Measurements from ENCODE around the gene APC. TPM values are rescaled to one million over a fixed set of nuclear protein-coding genes. Genes with fewer than 3 reads are reported as not detected.
A peak's percentile ranks its signal among the peaks of the same experiment; 100 is the strongest.
"Not testable (repeated sequence)": the region's sequence is repeated elsewhere in the genome, so short reads cannot be mapped to it uniquely, and the experiment has no call there.

Gene APC
- total RNA-seq, 2 experiments from 2014 or later, result 18.7 to 19.0 TPM

DNA sequence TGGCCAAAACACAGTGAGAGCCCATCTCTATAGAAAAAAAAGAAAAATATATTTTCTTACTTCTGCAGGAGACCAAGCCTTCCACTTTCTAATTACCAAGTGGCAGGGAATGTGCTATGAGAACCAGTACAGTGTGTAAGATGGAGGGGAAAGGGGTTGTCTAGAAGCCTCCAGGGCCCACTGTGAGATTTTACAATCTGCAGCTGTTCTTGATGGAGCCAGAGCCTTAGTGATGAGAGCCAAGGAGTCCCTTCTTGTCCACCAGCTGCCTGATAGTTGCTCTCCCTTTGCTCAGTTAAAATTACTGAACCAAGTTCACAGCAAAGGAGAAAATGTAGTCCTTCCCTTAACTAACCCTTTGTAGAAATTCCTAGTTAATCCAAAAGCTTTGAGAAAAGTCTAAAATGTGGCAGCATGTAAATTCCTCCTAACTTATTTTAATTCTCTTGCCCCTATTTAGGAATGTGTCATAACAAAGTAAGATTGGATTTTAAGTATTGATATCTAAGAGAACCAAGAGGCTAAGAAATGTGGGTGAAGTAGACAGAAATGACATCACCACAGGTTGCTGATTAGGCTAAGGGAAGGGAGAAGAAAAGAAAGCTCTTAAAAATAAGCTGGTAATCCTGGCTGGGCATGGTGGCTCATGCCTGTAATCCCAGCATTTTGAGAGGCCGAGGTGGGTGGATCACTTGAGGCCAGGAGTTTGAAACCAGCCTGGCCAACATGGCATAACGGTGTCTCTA is 142.7 kb downstream of the APC start:
- ATAC-seq (no peak), DNase-seq (no peak)
- Mint-ChIP-seq H3K4me1 (ENCODE audit: low read depth) (peaks cover 31% of the 10 kb centered on the region), H3K9me3 (no peaks in the 10 kb centered on the region), H3K27ac (peak overlapping the region; percentile 70), H3K27me3 (no peaks in the 10 kb centered on the region), H3K36me3 (ENCODE audit: low read depth) (peaks cover 32% of the 10 kb centered on the region), H3K4me3 (no peak overlapping the region)
- POLR2A ChIA-PET, result interaction anchor here (0.7 to 1.3 kb wide), 4 partner anchors 10 to 45 kb away, joined by 3 to 6 read pairs (median 3); no protein-coding TSS in a partner anchor
- intact Hi-C loops (cut with micrococcal nuclease), result loop anchor here (10.0 kb wide), 1 partner anchor 84 kb away; no protein-coding TSS in a partner anchor
- CTCF ChIA-PET, result interaction anchor here (0.6 to 1.4 kb wide), 6 partner anchors 9 to 189 kb away, joined by 3 to 4 read pairs (median 3); no protein-coding TSS in a partner anchor
- no peak for TF ChIP-seq CTCF (IDR thresholded peaks at IDR 0.05)

DNA sequence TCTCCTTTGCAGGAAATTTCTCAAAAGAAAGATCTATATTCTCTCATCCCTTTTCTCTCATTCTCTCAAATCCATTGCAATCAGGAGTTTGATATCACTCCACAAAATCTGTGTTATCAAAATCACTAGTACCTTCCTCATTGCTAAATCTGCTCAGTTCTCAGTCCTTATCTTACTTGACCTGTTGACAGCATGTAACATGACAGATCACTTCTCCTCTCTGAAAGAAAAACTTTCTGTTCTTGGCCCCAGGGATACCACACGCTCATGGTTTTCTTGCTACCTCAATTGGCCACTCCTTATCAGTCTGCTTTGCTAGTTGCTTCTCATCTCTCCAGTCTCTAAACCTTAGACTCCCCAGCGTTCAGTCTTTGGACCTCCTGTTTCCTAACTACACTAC is 145.5 kb downstream of the APC start:
- ChIA-PET POLR2A (interaction anchor here (0.8 to 1.5 kb wide), 2 partner anchors 30 to 38 kb away, joined by 3 read pairs; no protein-coding TSS in a partner anchor), CTCF (interaction anchor here (0.8 to 1.9 kb wide), 3 partner anchors 14 to 38 kb away, joined by 3 to 4 read pairs (median 4); no protein-coding TSS in a partner anchor)
- TF ChIP-seq CTCF (IDR thresholded peaks at IDR 0.05), result no peak
- ATAC-seq (no peak), DNase-seq (no peak)
- intact Hi-C loops (cut with micrococcal nuclease), result loop anchor here (10.0 kb wide), 1 partner anchor 82 kb away; no protein-coding TSS in a partner anchor
- H3K27ac Mint-ChIP-seq, result no peak overlapping the region
- H3K4me3 Mint-ChIP-seq, result no peak overlapping the region
- H3K36me3 Mint-ChIP-seq (ENCODE audit: low read depth), result peaks cover 41% of the 10 kb centered on the region
- no peaks in the 10 kb centered on the region for H3K9me3 Mint-ChIP-seq
- peaks cover 35% of the 10 kb centered on the region for H3K4me1 Mint-ChIP-seq (ENCODE audit: low read depth)
- no peaks in the 10 kb centered on the region for H3K27me3 Mint-ChIP-seq

GRCh38 chr5:112885001-112885400 is 147.3 kb downstream of the APC start:
- H3K4me3 Mint-ChIP-seq, result no peak overlapping the region
- ATAC-seq (no peak), DNase-seq (no peak)
- ChIA-PET CTCF (interaction anchor here (1.2 kb wide), 1 partner anchor 37 kb away, joined by 4 read pairs; the partner anchor contains the start of gene REEP5), POLR2A (interaction anchor here (0.9 to 1.4 kb wide), 3 partner anchors 11 to 36 kb away, joined by 3 to 5 read pairs (median 3); no protein-coding TSS in a partner anchor)
- intact Hi-C loops (cut with micrococcal nuclease), result loop anchor here (10.0 kb wide), 1 partner anchor 80 kb away; no protein-coding TSS in a partner anchor
- H3K27me3 Mint-ChIP-seq, result no peaks in the 10 kb centered on the region
- TF ChIP-seq CTCF (IDR thresholded peaks at IDR 0.05), result no peak
- H3K4me1 Mint-ChIP-seq (ENCODE audit: low read depth), result peaks cover 31% of the 10 kb centered on the region
- H3K27ac Mint-ChIP-seq, result no peak overlapping the region
- H3K9me3 Mint-ChIP-seq, result peaks cover 5% of the 10 kb centered on the region
- peaks cover 44% of the 10 kb centered on the region for H3K36me3 Mint-ChIP-seq (ENCODE audit: low read depth)

DNA sequence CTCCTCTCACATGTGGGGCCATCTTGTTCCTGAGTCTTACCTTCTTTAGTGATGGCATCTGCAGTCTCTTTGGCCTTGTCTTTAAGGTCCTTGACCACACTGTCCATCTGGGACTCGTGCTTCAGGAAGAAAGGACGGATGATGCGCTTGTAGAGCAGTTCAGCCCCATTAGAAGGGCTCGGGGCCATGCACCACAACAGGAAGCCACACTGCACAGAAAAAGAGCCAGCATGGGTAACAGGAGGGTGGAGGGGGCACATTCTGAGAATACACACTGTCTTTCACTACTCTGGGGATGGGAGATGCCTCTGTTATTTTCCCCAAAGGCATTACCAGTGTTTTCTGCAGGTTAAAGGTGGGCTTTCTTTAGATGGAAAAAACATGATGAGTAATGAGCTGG is 149.3 kb downstream of the APC start:
- H3K4me1 Mint-ChIP-seq (ENCODE audit: low read depth), result peaks cover 22% of the 10 kb centered on the region
- intact Hi-C loops (cut with micrococcal nuclease), result loop anchor here (10.0 kb wide), 1 partner anchor 78 kb away; no protein-coding TSS in a partner anchor
- ATAC-seq (peak; percentile 83), DNase-seq (peak; percentile 29)
- no peaks in the 10 kb centered on the region for H3K27me3 Mint-ChIP-seq
- ChIA-PET POLR2A (no interaction called here), CTCF (interaction anchor here (1.4 to 2.1 kb wide), 2 partner anchors 8 to 17 kb away, joined by 4 to 5 read pairs; no protein-coding TSS in a partner anchor)
- peaks cover 40% of the 10 kb centered on the region for H3K36me3 Mint-ChIP-seq (ENCODE audit: low read depth)
- no peak overlapping the region for H3K4me3 Mint-ChIP-seq
- peak overlapping the region; percentile 40 for H3K27ac Mint-ChIP-seq
- H3K9me3 Mint-ChIP-seq, result peaks cover 5% of the 10 kb centered on the region
- TF ChIP-seq CTCF (IDR thresholded peaks at IDR 0.05), result no peak

- H3K4me3 Mint-ChIP-seq; H3K27ac Mint-ChIP-seq; H3K9me3 Mint-ChIP-seq; ATAC-seq; H3K27me3 Mint-ChIP-seq; DNase-seq; CTCF ChIA-PET; intact Hi-C loops (cut with micrococcal nuclease): not testable (repeated sequence)
- Mint-ChIP-seq H3K4me1 (ENCODE audit: low read depth) (peaks cover 21% of the 10 kb centered on the region), H3K36me3 (ENCODE audit: low read depth) (peaks cover 35% of the 10 kb centered on the region)
- POLR2A ChIA-PET, result interaction anchor here (0.9 to 1.0 kb wide), 2 partner anchors 12 to 29 kb away, joined by 3 to 4 read pairs; no protein-coding TSS in a partner anchor
These were observed 154.4 kb downstream of the APC start for GRCh38 chr5:112892066-112892465.

Data from activated CD8-positive, alpha-beta T cell treated with anti-CD3 and anti-CD28 coated beads for 36 hours (primary cell).